IMR-90 (cell line): Measurements from ENCODE around the gene FBXO31. TPM values are rescaled to one million over a fixed set of nuclear protein-coding genes. Genes with fewer than 3 reads are reported as not detected.

Experiments used
- ATAC-seq: fragments of 200-7000 bp; cut with Tn5 transposase; 2 replicates; pipeline ENCODE4 v1.9.1; 2020; ENCODE audit warnings: low read depth, mild to moderate bottlenecking, moderate library complexity
- BruUV-seq: library from RNA; stranded (reverse); fragments of 400-500 nt; replicated peaks from 2 replicates; lab custom pipeline; 2021; lab: Mats Ljungman, UMichigan
- CTCF ChIA-PET: fragments of 300-600 bp; formaldehyde crosslinking; extraction: SDS; loops from one replicate; lab custom pipeline; 2021; ENCODE audit warnings: antibody characterized with exemption; lab: Yijun Ruan, JAX
- POLR2A ChIA-PET: fragments of 300-600 bp; sonication (Branson Sonifier 250); formaldehyde crosslinking; loops from one replicate; lab custom pipeline; 2022; ENCODE audit warnings: antibody characterized with exemption; ENCODE audit not compliant: unreplicated experiment; lab: Charles Lee
- DNase-seq: peaks from one replicate; pipeline ENCODE4 v3.0.0; 2013
- H2AFZ ChIP-seq: replicated peaks from 2 replicates; pipeline ENCODE3; 2013; ENCODE audit warnings: low read length, mild to moderate bottlenecking; ENCODE audit not compliant: poor library complexity
- H2AK5ac ChIP-seq: 2 replicates; pipeline ENCODE4 v1.6.1; 2013; ENCODE audit warnings: low read depth, low read length, inconsistent platforms
- H2AK9ac ChIP-seq: replicated peaks from 2 replicates; pipeline ENCODE3; 2013; ENCODE audit warnings: mild to moderate bottlenecking, low read depth, low read length, moderate library complexity; ENCODE audit not compliant: poor library complexity
- H2BK120ac ChIP-seq: 2 replicates; pipeline ENCODE4 v1.6.1; 2013; ENCODE audit warnings: low read depth, low read length, inconsistent platforms
- H2BK15ac ChIP-seq: 3 replicates; pipeline ENCODE4 v1.6.1; 2013; ENCODE audit warnings: low read depth, low read length, inconsistent platforms
- H2BK20ac ChIP-seq: 2 replicates; pipeline ENCODE4 v1.6.1; 2013; ENCODE audit warnings: low read depth, mild to moderate bottlenecking, inconsistent platforms, low read length, moderate library complexity
- H2BK5ac ChIP-seq: 2 replicates; pipeline ENCODE4 v1.6.1; 2013; ENCODE audit warnings: mild to moderate bottlenecking, low read depth, low read length, inconsistent platforms; ENCODE audit not compliant: poor library complexity, severe bottlenecking
- H3K14ac ChIP-seq: replicated peaks from 2 replicates; pipeline ENCODE4 v1.6.1; 2013; ENCODE audit warnings: low read depth, low read length, inconsistent platforms
- H3K18ac ChIP-seq: 2 replicates; pipeline ENCODE4 v1.6.1; 2013; ENCODE audit warnings: low read depth, low read length, control low read depth
- H3K23ac ChIP-seq: 2 replicates; pipeline ENCODE4 v1.6.1; 2013; ENCODE audit warnings: low read depth, low read length, inconsistent platforms
- H3K27ac ChIP-seq: 2 replicates; pipeline ENCODE4 v1.5.1; 2013; ENCODE audit warnings: mild to moderate bottlenecking, control low read depth, low read length; ENCODE audit not compliant: insufficient read depth
- H3K27me3 ChIP-seq: 2 replicates; pipeline ENCODE4 v1.6.1; 2013; ENCODE audit warnings: low read length; ENCODE audit not compliant: control insufficient read depth, insufficient read depth
- H3K36me3 ChIP-seq: 2 replicates; pipeline ENCODE4 v1.6.1; 2013; ENCODE audit warnings: low read length, mixed read lengths; ENCODE audit not compliant: control insufficient read depth, insufficient read depth
- H3K4ac ChIP-seq: 2 replicates; pipeline ENCODE4 v1.6.1; 2013; ENCODE audit warnings: low read depth, low read length, inconsistent platforms
- H3K4me1 ChIP-seq: 2 replicates; pipeline ENCODE4 v1.6.1; 2013; ENCODE audit warnings: low read length, mixed read lengths; ENCODE audit not compliant: control insufficient read depth, insufficient read depth
- H3K4me2 ChIP-seq: 2 replicates; pipeline ENCODE4 v1.6.1; 2013; ENCODE audit warnings: low read depth, mild to moderate bottlenecking, control low read depth, low read length, moderate library complexity
- H3K4me3 ChIP-seq: 2 replicates; pipeline ENCODE4 v1.5.1; 2013; ENCODE audit warnings: low read depth, mild to moderate bottlenecking, control low read depth, low read length, moderate library complexity; ENCODE audit not compliant: insufficient read depth
- H3K56ac ChIP-seq: 2 replicates; pipeline ENCODE4 v1.6.1; 2013; ENCODE audit warnings: low read length, inconsistent platforms; ENCODE audit not compliant: insufficient read depth; ENCODE audit errors: extremely low read depth
- H3K79me1 ChIP-seq, 2 experiments: 2 replicates each; pipeline ENCODE4 v1.6.1; 2013; ENCODE audit warnings: low read length in 2 of 2, inconsistent platforms in 1 of 2, low read depth in 1 of 2
- H3K9ac ChIP-seq: 2 replicates; pipeline ENCODE4 v1.6.1; 2013; ENCODE audit warnings: low read depth, low read length, control low read depth
- H3K9me1 ChIP-seq: 2 replicates; pipeline ENCODE4 v1.6.1; 2013; ENCODE audit warnings: low read length, inconsistent platforms; ENCODE audit not compliant: insufficient read depth
- H3K9me3 ChIP-seq: 2 replicates; pipeline ENCODE4 v1.6.1; 2013; ENCODE audit warnings: low read length; ENCODE audit not compliant: control insufficient read depth, insufficient read depth
- H4K20me1 ChIP-seq: 2 replicates; pipeline ENCODE4 v1.6.1; 2013; ENCODE audit warnings: low read length, inconsistent platforms; ENCODE audit not compliant: insufficient read depth
- H4K5ac ChIP-seq: 2 replicates; pipeline ENCODE4 v1.6.1; 2013; ENCODE audit warnings: mild to moderate bottlenecking, low read depth, low read length, control low read depth
- H4K8ac ChIP-seq, 2 experiments: 2 replicates each; pipeline ENCODE4 v1.6.1; 2013; ENCODE audit warnings: low read depth in 2 of 2, low read length in 2 of 2, control low read depth in 1 of 2, inconsistent platforms in 1 of 2
- H4K91ac ChIP-seq: 2 replicates; pipeline ENCODE4 v1.6.1; 2013; ENCODE audit warnings: low read depth, low read length, inconsistent platforms; ENCODE audit not compliant: insufficient read depth
- BHLHE40 ChIP-seq: fragments of 150-350 bp; IDR thresholded peaks from 2 replicates; pipeline ENCODE4 v1.6.1; 2016; ENCODE audit warnings: mild to moderate bottlenecking, low read depth, low read length
- CEBPB ChIP-seq: IDR thresholded peaks from 2 replicates; pipeline ENCODE4 v1.6.1; 2012; ENCODE audit warnings: low read depth, low read length, improper control_type of control experiment
- CHD1 ChIP-seq: IDR thresholded peaks from 2 replicates; pipeline ENCODE4 v1.6.1; 2012; ENCODE audit warnings: low read depth, low read length, improper control_type of control experiment
- CTCF ChIP-seq: conservative IDR thresholded peaks from 2 replicates; pipeline ENCODE4 v1.5.1; 2012; ENCODE audit warnings: mild to moderate bottlenecking, low read depth, low read length, improper control_type of control experiment
- ELK1 ChIP-seq: fragments of 150-350 bp; IDR thresholded peaks from 2 replicates; pipeline ENCODE4 v1.6.1; 2016; ENCODE audit warnings: low read depth, mild to moderate bottlenecking, low read length, moderate library complexity, borderline replicate concordance
- FOS ChIP-seq: fragments of 150-350 bp; IDR thresholded peaks from 2 replicates; pipeline ENCODE4 v1.6.1; 2016; ENCODE audit warnings: low read depth, low read length
- MAFK ChIP-seq: IDR thresholded peaks from 2 replicates; pipeline ENCODE4 v1.6.1; 2012; ENCODE audit warnings: low read depth, low read length, improper control_type of control experiment
- MAZ ChIP-seq: IDR thresholded peaks from 2 replicates; pipeline ENCODE4 v1.6.1; 2012; ENCODE audit warnings: low read depth, mild to moderate bottlenecking, low read length, improper control_type of control experiment, moderate library complexity, borderline replicate concordance
- MXI1 ChIP-seq: IDR thresholded peaks from 2 replicates; pipeline ENCODE4 v1.6.1; 2012; ENCODE audit warnings: low read depth, mild to moderate bottlenecking, low read length, moderate library complexity, borderline replicate concordance
- NFE2L2 ChIP-seq: fragments of 150-350 bp; IDR thresholded peaks from 2 replicates; pipeline ENCODE4 v1.6.1; 2016; ENCODE audit warnings: low read depth, mild to moderate bottlenecking, low read length
- POLR2A ChIP-seq: IDR thresholded peaks from 2 replicates; pipeline ENCODE4 v1.6.1; 2012; ENCODE audit warnings: mild to moderate bottlenecking, low read depth, low read length
- RAD21 ChIP-seq: IDR thresholded peaks from 2 replicates; pipeline ENCODE4 v1.6.1; 2012; ENCODE audit warnings: low read length, improper control_type of control experiment
- RCOR1 ChIP-seq: IDR thresholded peaks from 2 replicates; pipeline ENCODE4 v1.6.1; 2012; ENCODE audit warnings: mild to moderate bottlenecking, low read length, improper control_type of control experiment; ENCODE audit not compliant: insufficient replicate concordance
- RFX5 ChIP-seq: IDR thresholded peaks from 2 replicates; pipeline ENCODE4 v1.8.0; 2012; ENCODE audit warnings: low read depth, mild to moderate bottlenecking, low read length, moderate library complexity
- SMC3 ChIP-seq: fragments of 150-350 bp; IDR thresholded peaks from 2 replicates; pipeline ENCODE4 v1.6.1; 2016; ENCODE audit warnings: low read depth, mild to moderate bottlenecking, antibody characterized with exemption, low read length, moderate library complexity
- USF2 ChIP-seq: fragments of 150-350 bp; IDR thresholded peaks from 2 replicates; pipeline ENCODE4 v1.6.1; 2017; ENCODE audit warnings: mild to moderate bottlenecking, antibody characterized with exemption, low read length, low read depth
- WGBS, 2 experiments: methylation state at CpG; one replicate each; pipeline versions ENCODE4 v1.1.5 to v1.1.7; 2013; ENCODE audit warnings: missing lambda C conversion rate in 2 of 2; ENCODE audit not compliant: insufficient read length in 1 of 2; ENCODE audit errors: extremely low coverage in 2 of 2; 5-methylcytosine and 5-hydroxymethylcytosine counted together
- dilution Hi-C: fragments of 300-500 bp; cut with HindIII; formaldehyde crosslinking; loops from one replicate; pipeline ENCODE4 v1.14.3; 2018; ENCODE audit warnings: low sequenced_read_pairs; ENCODE audit not compliant: unreplicated experiment
- in situ Hi-C: fragments of 300-500 bp; cut with MboI; formaldehyde crosslinking; loops from 3 replicates; pipeline ENCODE4 v1.14.3; 2019; ENCODE audit warnings: low sequenced_read_pairs, inconsistent platforms, mixed read lengths
- intact Hi-C: fragments of 100-400 bp; cut with micrococcal nuclease; formaldehyde crosslinking; loops from 2 replicates; pipeline ENCODE4 v1.10.0; 2022
- polyA plus RNA-seq, 3 experiments: library from polyadenylated mRNA; depleted of rRNA; stranded (reverse); fragments of >200 nt; gene quantifications; 2 replicates each; pipeline ENCODE4 v1.2.3, GENCODE V29; 2012; ENCODE audit warnings: low replicate concordance in 1 of 3
- total RNA-seq: library from RNA; depleted of rRNA; stranded (reverse); fragments of >200 nt; gene quantifications from 2 replicates; pipeline ENCODE4 v1.2.3, GENCODE V29; 2012

FBXO31 gene
- total and polyA plus RNA-seq, 2 of the 4 experiments (the other 2 are of a cell fraction): 10.4 to 16.9 TPM

- 0 out of 2 replicates have a peak overlapping the region, but pooled peaks have one; percentile 29 for H3K14ac ChIP-seq
- BruUV-seq: no TSS peak
- H3K79me1 ChIP-seq: no peaks in the 10 kb centered on the region
- 86% methylated on average over 1 of the region's 7 CpGs; no CpG with 5 or more reads in 1 of the 2 experiments for WGBS, 2 experiments
- in situ Hi-C loops: no loop called here
- TF ChIP-seq RAD21 (no peak), RCOR1 (no peak), CHD1 (no peak), MXI1 (no peak), USF2 (no peak), NFE2L2 (no peak), BHLHE40 (no peak), CTCF (no peak), FOS (no peak), POLR2A (no peak), ELK1 (no peak), RFX5 (no peak), MAZ (no peak), SMC3 (no peak), CEBPB (no peak), MAFK (no peak)
- H3K4ac ChIP-seq: no peak overlapping the region
- dilution Hi-C loops: no loop called here
- H3K4me1 ChIP-seq: no peaks in the 10 kb centered on the region
- H3K27me3 ChIP-seq: no peaks in the 10 kb centered on the region
- no peak overlapping the region for H2AK9ac ChIP-seq
- peak overlapping the region; percentile 56 for H2AFZ ChIP-seq
- no peak overlapping the region for H3K56ac ChIP-seq
- intact Hi-C loops: no loop called here
- no peak overlapping the region for H3K4me2 ChIP-seq
- H2BK20ac ChIP-seq: no peak overlapping the region
- H2BK5ac ChIP-seq: no peak overlapping the region
- H2BK120ac ChIP-seq: no peak overlapping the region
- no peak overlapping the region for H3K27ac ChIP-seq
- DNase-seq: peak; percentile 18
- no peak overlapping the region for H2AK5ac ChIP-seq
- no peaks in the 10 kb centered on the region for H3K36me3 ChIP-seq
- H4K5ac ChIP-seq: no peak overlapping the region
- ATAC-seq: no peak
- CTCF ChIA-PET: no interaction called here
- no peak overlapping the region for H3K4me3 ChIP-seq
- no peak overlapping the region for H2BK15ac ChIP-seq
- no peak overlapping the region for H3K18ac ChIP-seq
- H4K20me1 ChIP-seq: no peaks in the 10 kb centered on the region
- peaks cover 2% of the 10 kb centered on the region for H3K9me3 ChIP-seq
- no peak overlapping the region for H3K23ac ChIP-seq
- POLR2A ChIA-PET: interaction anchor here (0.7 kb wide), 1 partner anchor 9 kb away, joined by 6 read pairs; no protein-coding TSS in a partner anchor
- no peaks in the 10 kb centered on the region for H3K9me1 ChIP-seq
- H3K9ac ChIP-seq: no peak overlapping the region
- no peak overlapping the region for H4K91ac ChIP-seq
- no peak overlapping the region for H4K8ac ChIP-seq
These were observed 80.1 kb downstream of the FBXO31 start for GRCh38 chr16:87303431-87303930.
